Amniotic epithelial cell (primary cell): ENCODE results near the gene GDI2.
"Not testable (repeated sequence)": the region's sequence is repeated elsewhere in the genome, so short reads cannot be mapped to it uniquely, and the experiment has no call there.

Source experiments
- DNase-seq: peaks from one replicate; pipeline ENCODE4 v3.0.0-alpha.2; 2010; ENCODE audit warnings: low read depth

Gene GDI2

GRCh38 chr10:5782174-5782573 is 31.1 kb downstream of the GDI2 start:
- DNase-seq, result no peak

- DNase-seq, result no peak
Observed at GRCh38 chr10:5779730-5780129, 33.5 kb downstream of the GDI2 start.

GRCh38 chr10:5777758-5778157 is 35.5 kb downstream of the GDI2 start:
- not testable (repeated sequence) for DNase-seq

- peak; percentile 89 for DNase-seq
Observed at GRCh38 chr10:5776881-5777197, 36.4 kb downstream of the GDI2 start.

- DNase-seq, result peak; percentile 35
Observed at GRCh38 chr10:5776136-5776880, 36.9 kb downstream of the GDI2 start.

GRCh38 chr10:5775685-5776084 is 37.5 kb downstream of the GDI2 start:
- DNase-seq, result no peak

- no peak for DNase-seq
Observed at GRCh38 chr10:5774987-5775620, 38.1 kb downstream of the GDI2 start.

GRCh38 chr10:5766189-5766588 is 47.0 kb downstream of the GDI2 start:
- no peak for DNase-seq

GRCh38 chr10:5765617-5766016 is 47.6 kb downstream of the GDI2 start:
- DNase-seq, result no peak

GRCh38 chr10:5764422-5765297 is 48.6 kb downstream of the GDI2 start:
- DNase-seq, result no peak

- no peak for DNase-seq
Observed at GRCh38 chr10:5762531-5762930, 50.7 kb downstream of the GDI2 start.

- DNase-seq, result no peak
Observed at GRCh38 chr10:5761220-5761619, 52.0 kb downstream of the GDI2 start.

- no peak for DNase-seq
Observed at GRCh38 chr10:5760515-5760914, 52.7 kb downstream of the GDI2 start.

- DNase-seq, result no peak
Observed at GRCh38 chr10:5758927-5759326, 54.3 kb downstream of the GDI2 start.

- DNase-seq, result no peak
Observed at GRCh38 chr10:5757766-5758517, 55.3 kb downstream of the GDI2 start.

- DNase-seq, result no peak
Observed at GRCh38 chr10:5752301-5752871, 60.8 kb downstream of the GDI2 start.

GRCh38 chr10:5751601-5752253 is 61.5 kb downstream of the GDI2 start:
- DNase-seq, result no peak

GRCh38 chr10:5748394-5748803 is 64.8 kb downstream of the GDI2 start:
- DNase-seq, result no peak

- DNase-seq, result no peak
Observed at GRCh38 chr10:5746197-5746596, 67.0 kb downstream of the GDI2 start.

GRCh38 chr10:5744849-5745248 is 68.4 kb downstream of the GDI2 start:
- DNase-seq, result no peak

GRCh38 chr10:5743736-5744135 is 69.5 kb downstream of the GDI2 start:
- no peak for DNase-seq
